Stimulated activated naive B cell treated with anti-CD40 and anti-IgM and Interleukin-4, amounts not matched to agents 10 μg/mL and 1 μg/mL and 100 μg/mL, for 72 hours (primary cell): Measurements from ENCODE around the gene CISTR.
"Not testable (repeated sequence)": the region's sequence is repeated elsewhere in the genome, so short reads cannot be mapped to it uniquely, and the experiment has no call there.

Experiments
- ATAC-seq, 2 donors: fragments of 150-1000 bp; cut with Tn5 transposase; replicated peaks; 2 replicates each; pipeline ENCODE4 v1.10.0; 2021; ENCODE audit warnings: moderate library complexity in 1 of 2
- DNase-seq: peaks from one replicate; pipeline ENCODE4 v3.0.0; 2021
- H3K27ac Mint-ChIP-seq: one replicate; pipeline ENCODE4 v1.8.0; 2022; ENCODE audit warnings: mild to moderate bottlenecking, mixed read lengths
- H3K27me3 Mint-ChIP-seq, 2 donors: one replicate each; pipeline ENCODE4 v1.8.0; 2022; ENCODE audit warnings: mixed read lengths in 2 of 2
- H3K36me3 Mint-ChIP-seq, 2 donors: one replicate each; pipeline ENCODE4 v1.8.0; 2022; ENCODE audit warnings: mixed read lengths in 2 of 2, mild to moderate bottlenecking in 1 of 2
- H3K4me1 Mint-ChIP-seq, 2 donors: one replicate each; pipeline ENCODE4 v1.8.0; 2022; ENCODE audit warnings: mixed read lengths in 2 of 2, mild to moderate bottlenecking in 1 of 2
- H3K4me3 Mint-ChIP-seq, 2 donors: one replicate each; pipeline ENCODE4 v1.8.0; 2022; ENCODE audit warnings: mild to moderate bottlenecking in 2 of 2, mixed read lengths in 2 of 2, moderate library complexity in 1 of 2
- H3K9me3 Mint-ChIP-seq, 2 donors: one replicate each; pipeline ENCODE4 v1.8.0; 2022; ENCODE audit warnings: mixed read lengths in 2 of 2, mild to moderate bottlenecking in 1 of 2

CISTR gene

GRCh38 chr12:53777412-53777811 is 25.6 kb upstream of the CISTR start:
- no peak for DNase-seq
- peaks cover 36 to 54% of the 10 kb centered on the region in 2 donors for H3K27me3 Mint-ChIP-seq
- no peak overlapping the region for H3K27ac Mint-ChIP-seq
- H3K4me3 Mint-ChIP-seq, result no peak overlapping the region
- no peak for ATAC-seq
- no peaks in the 10 kb centered on the region for H3K36me3 Mint-ChIP-seq
- no peaks in the 10 kb centered on the region for H3K4me1 Mint-ChIP-seq
- H3K9me3 Mint-ChIP-seq, result no peaks in the 10 kb centered on the region

- H3K9me3 Mint-ChIP-seq, result no peaks in the 10 kb centered on the region
- no peaks in the 10 kb centered on the region for H3K36me3 Mint-ChIP-seq
- no peak for DNase-seq
These were observed 25.1 kb upstream of the CISTR start for GRCh38 chr12:53776872-53777271.

GRCh38 chr12:53775478-53776145 is 23.8 kb upstream of the CISTR start:
- Mint-ChIP-seq H3K4me1 (no peaks in the 10 kb centered on the region), H3K27ac (no peak overlapping the region), H3K4me3 (no peak overlapping the region), H3K27me3 (peaks cover 29 to 48% of the 10 kb centered on the region in 2 donors), H3K9me3 (no peaks in the 10 kb centered on the region), H3K36me3 (no peaks in the 10 kb centered on the region)
- ATAC-seq, result no peak
- DNase-seq, result no peak

More at GRCh38 chr12:53776872-53777271, 25.1 kb upstream of the CISTR start:
- ATAC-seq, result no peak
- H3K4me3 Mint-ChIP-seq, result no peak overlapping the region
- no peaks in the 10 kb centered on the region for H3K4me1 Mint-ChIP-seq
- no peak overlapping the region for H3K27ac Mint-ChIP-seq
- peaks cover 36 to 50% of the 10 kb centered on the region in 2 donors for H3K27me3 Mint-ChIP-seq

DNA sequence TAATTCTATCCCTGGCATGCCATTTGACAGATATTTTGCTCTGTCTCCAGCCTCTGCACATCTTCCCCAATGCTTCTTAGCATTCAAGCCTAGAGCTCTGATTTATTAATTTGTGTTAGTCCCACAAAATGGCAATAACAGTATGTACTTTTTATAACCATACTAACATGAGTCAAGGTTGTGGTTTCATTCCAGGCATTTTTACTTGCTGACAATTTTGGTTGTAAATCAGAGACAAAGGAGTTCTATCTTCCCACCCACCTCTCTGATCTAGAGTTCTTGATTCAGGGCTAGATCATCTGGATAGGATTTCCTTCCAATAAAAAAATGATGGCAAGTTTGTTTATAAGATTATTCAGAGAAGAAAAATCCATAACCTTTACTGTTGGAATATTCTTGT is 18.5 kb upstream of the CISTR start:
- Mint-ChIP-seq H3K4me3 (no peak overlapping the region), H3K27me3 (peaks cover 32 to 63% of the 10 kb centered on the region in 2 donors), H3K9me3 (no peaks in the 10 kb centered on the region), H3K4me1 (no peaks in the 10 kb centered on the region), H3K27ac (no peak overlapping the region), H3K36me3 (no peaks in the 10 kb centered on the region)
- DNase-seq, result no peak
- ATAC-seq, result no peak

DNA sequence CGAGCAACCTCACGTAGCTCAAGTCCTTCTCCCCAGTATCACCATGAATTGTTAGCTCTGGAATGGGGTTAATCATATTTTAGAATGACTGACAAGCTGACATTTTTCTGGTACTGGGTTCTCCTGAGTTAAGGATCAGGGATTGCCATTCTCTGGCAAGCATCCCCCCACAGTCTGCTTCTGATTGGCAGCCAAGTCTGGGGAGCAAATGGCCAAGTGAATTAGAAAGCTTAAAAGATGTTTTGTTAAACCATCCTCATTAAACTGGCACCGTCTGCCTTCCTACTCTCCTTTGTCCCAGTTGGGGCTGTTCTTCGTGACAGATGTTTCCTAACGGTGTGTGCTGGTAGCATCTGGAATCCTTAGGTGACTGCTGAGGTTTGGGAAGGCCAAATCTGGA is 17.2 kb upstream of the CISTR start:
- no peak for DNase-seq
- Mint-ChIP-seq H3K27ac (no peak overlapping the region), H3K9me3 (no peaks in the 10 kb centered on the region), H3K27me3 (peaks cover 39 to 70% of the 10 kb centered on the region in 2 donors), H3K36me3 (no peaks in the 10 kb centered on the region), H3K4me1 (no peaks in the 10 kb centered on the region), H3K4me3 (no peak overlapping the region)
- no peak for ATAC-seq

GRCh38 chr12:53766881-53767280 is 15.1 kb upstream of the CISTR start:
- no peak overlapping the region for H3K27ac Mint-ChIP-seq
- ATAC-seq, result no peak
- H3K4me3 Mint-ChIP-seq, result no peak overlapping the region
- H3K36me3 Mint-ChIP-seq, result no peaks in the 10 kb centered on the region
- no peaks in the 10 kb centered on the region for H3K9me3 Mint-ChIP-seq
- no peaks in the 10 kb centered on the region for H3K4me1 Mint-ChIP-seq
- peaks cover 43 to 76% of the 10 kb centered on the region in 2 donors for H3K27me3 Mint-ChIP-seq
- no peak for DNase-seq

DNA sequence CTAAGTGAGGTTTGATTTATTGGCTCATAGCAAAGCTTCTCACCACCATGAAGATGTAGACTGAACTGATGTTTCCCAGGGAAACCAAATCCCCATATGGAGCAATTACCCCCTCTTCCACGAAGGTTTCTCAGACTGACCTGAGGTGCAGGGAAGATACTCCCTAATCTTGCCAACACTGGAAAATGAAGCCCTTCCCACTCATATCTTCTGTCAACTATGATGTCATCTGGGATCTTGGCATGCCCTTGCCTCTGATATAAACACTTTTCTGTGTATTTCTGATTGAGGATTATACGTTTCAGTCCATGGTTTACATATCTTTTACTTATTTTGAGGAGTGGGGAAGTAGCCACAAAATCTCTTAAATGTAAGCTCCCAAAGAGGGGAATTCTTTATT is 14.1 kb upstream of the CISTR start:
- H3K27ac Mint-ChIP-seq, result no peak overlapping the region
- no peak for DNase-seq
- H3K9me3 Mint-ChIP-seq, result no peaks in the 10 kb centered on the region
- peaks cover 48 to 77% of the 10 kb centered on the region in 2 donors for H3K27me3 Mint-ChIP-seq
- ATAC-seq, result no peak
- H3K4me1 Mint-ChIP-seq, result no peaks in the 10 kb centered on the region
- no peaks in the 10 kb centered on the region for H3K36me3 Mint-ChIP-seq
- H3K4me3 Mint-ChIP-seq, result no peak overlapping the region

DNA sequence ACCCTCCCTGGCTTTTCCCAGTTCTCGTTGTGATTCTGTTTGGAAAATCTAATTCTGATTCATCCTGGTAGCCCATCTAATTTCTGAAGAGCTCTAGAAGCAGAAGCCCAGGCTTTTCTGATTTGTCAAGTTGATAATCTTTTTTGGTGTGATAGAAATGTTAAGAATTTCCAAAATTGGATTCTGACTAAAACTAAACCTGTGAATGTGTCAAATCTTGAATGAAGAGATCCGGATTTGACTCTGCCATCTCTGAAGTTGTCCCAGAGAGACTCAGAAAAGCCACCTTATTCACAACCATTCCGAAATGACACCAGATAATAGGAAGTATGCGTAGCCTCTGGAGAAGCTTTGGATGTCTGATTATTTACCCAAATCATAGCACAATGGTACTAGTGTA is 12.8 kb upstream of the CISTR start:
- ATAC-seq, result no peak

GRCh38 chr12:53762793-53763192 is 11.0 kb upstream of the CISTR start:
- not testable (repeated sequence) for H3K27ac Mint-ChIP-seq, H3K9me3 Mint-ChIP-seq, H3K36me3 Mint-ChIP-seq, H3K4me3 Mint-ChIP-seq, ATAC-seq, DNase-seq
- H3K4me1 Mint-ChIP-seq, result peaks cover 9 to 12% of the 10 kb centered on the region in 2 donors
- peaks cover 76 to 93% of the 10 kb centered on the region in 2 donors for H3K27me3 Mint-ChIP-seq

More for the DNA sequence above, 12.8 kb upstream of the CISTR start:
- Mint-ChIP-seq H3K9me3 (no peaks in the 10 kb centered on the region), H3K4me3 (no peak overlapping the region), H3K27ac (no peak overlapping the region), H3K36me3 (no peaks in the 10 kb centered on the region), H3K27me3 (peaks cover 58 to 82% of the 10 kb centered on the region in 2 donors), H3K4me1 (no peaks in the 10 kb centered on the region)
- DNase-seq, result no peak

DNA sequence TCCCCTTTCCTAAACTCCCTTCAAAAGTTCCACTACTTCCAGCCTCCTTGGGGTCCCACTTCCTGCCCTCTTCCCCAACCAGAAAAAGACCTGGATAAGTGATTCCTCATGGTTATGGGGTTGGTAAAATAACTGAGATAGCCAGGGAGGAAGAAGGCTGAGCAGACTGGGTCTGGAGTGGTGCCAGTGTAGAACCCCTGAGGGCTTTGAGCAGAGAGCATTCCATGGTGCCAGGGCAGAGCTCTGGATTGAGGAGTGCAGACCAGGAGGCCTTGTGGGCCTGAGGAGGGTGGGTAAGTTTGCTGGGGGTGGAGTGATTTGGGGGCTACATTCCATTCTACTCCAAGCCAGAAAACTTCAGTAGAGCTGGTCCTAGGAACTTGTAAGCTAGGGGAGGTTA is 9.5 kb upstream of the CISTR start:
- no peak overlapping the region for H3K4me3 Mint-ChIP-seq
- H3K4me1 Mint-ChIP-seq, result peaks cover 13 to 15% of the 10 kb centered on the region in 2 donors
- no peaks in the 10 kb centered on the region for H3K9me3 Mint-ChIP-seq
- H3K36me3 Mint-ChIP-seq, result no peaks in the 10 kb centered on the region
- no peak overlapping the region for H3K27ac Mint-ChIP-seq
- peaks cover 62 to 78% of the 10 kb centered on the region in 2 donors for H3K27me3 Mint-ChIP-seq
- ATAC-seq (no peak), DNase-seq (no peak)

GRCh38 chr12:53759261-53759660 is 7.5 kb upstream of the CISTR start:
- DNase-seq (no peak), ATAC-seq (no peak)
- peaks cover 13 to 24% of the 10 kb centered on the region in 2 donors for H3K4me1 Mint-ChIP-seq
- H3K27me3 Mint-ChIP-seq, result peaks cover 48 to 63% of the 10 kb centered on the region in 2 donors
- H3K27ac Mint-ChIP-seq, result no peak overlapping the region
- H3K4me3 Mint-ChIP-seq, result no peak overlapping the region
- no peaks in the 10 kb centered on the region for H3K9me3 Mint-ChIP-seq
- H3K36me3 Mint-ChIP-seq, result no peaks in the 10 kb centered on the region

DNA sequence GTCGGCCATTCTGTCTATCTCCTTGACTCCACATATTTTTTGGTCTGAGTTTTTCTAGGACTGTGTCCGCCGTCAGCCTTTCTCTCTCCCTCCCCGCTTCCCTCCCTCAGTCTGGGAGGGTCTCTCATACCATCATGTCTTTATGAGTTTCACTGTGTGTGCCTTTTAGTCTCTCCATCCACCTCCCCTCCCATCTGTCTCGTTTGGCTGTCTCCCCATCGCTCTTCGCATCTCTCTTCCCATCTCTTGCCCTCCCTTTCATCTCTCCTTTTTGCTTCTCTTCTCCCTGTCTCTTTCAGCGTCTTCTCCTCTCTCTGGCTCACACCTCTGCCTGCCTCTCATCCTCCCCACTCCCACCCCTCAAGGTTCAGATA is 6.9 kb upstream of the CISTR start:
- no peak overlapping the region for H3K27ac Mint-ChIP-seq
- no peaks in the 10 kb centered on the region for H3K9me3 Mint-ChIP-seq
- peaks cover 44 to 57% of the 10 kb centered on the region in 2 donors for H3K27me3 Mint-ChIP-seq
- no peaks in the 10 kb centered on the region for H3K36me3 Mint-ChIP-seq
- no peak for DNase-seq
- no peak overlapping the region for H3K4me3 Mint-ChIP-seq
- peaks cover 13 to 24% of the 10 kb centered on the region in 2 donors for H3K4me1 Mint-ChIP-seq
- ATAC-seq, result no peak

DNA sequence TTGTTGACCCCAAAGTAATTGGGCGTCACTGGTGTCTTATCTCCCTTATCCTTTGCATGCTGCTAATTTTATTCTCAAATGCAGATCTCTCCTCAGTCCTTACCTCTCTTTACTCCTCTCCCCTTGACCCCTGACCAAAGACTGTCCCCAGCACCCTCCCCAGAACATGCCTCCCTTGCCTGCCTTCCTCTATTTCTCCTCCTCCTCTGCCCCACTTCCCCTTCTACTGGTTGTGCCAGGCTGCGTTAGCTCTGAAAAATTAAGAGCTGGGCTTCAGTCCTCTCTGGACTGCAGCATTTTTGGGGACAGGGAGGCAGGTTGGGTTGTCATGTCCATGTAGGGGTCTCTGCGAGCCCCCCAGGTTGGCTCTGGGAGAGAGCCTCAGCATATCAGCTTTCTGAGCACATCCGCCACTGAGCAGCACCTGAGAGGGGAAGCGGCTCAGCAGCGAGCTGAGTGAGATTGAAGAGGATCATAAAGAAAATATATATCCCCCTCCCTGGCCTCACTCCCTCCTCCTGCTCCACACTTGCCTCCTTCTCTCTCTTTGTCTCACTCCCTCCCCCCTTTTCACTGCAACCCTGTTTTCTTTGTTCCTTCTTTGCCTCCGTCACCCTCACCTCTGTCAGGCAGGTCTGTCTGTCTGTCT is 6.4 kb upstream of the CISTR start:
- Mint-ChIP-seq H3K36me3 (no peaks in the 10 kb centered on the region), H3K27ac (no peak overlapping the region), H3K27me3 (peaks cover 39 to 52% of the 10 kb centered on the region in 2 donors), H3K4me3 (peak overlapping the region in 1 of 2 donors; percentile 23), H3K4me1 (peaks cover 13 to 24% of the 10 kb centered on the region in 2 donors), H3K9me3 (no peaks in the 10 kb centered on the region)
- ATAC-seq (no peak), DNase-seq (no peak)

GRCh38 chr12:53757101-53757770 is 5.5 kb upstream of the CISTR start:
- ATAC-seq, result peak; percentile 63 to 64
- Mint-ChIP-seq H3K4me3 (peak overlapping the region in 1 of 2 donors; percentile 55), H3K27me3 (peaks cover 34 to 42% of the 10 kb centered on the region in 2 donors), H3K27ac (no peak overlapping the region), H3K9me3 (no peaks in the 10 kb centered on the region), H3K36me3 (no peaks in the 10 kb centered on the region), H3K4me1 (peaks cover 13 to 24% of the 10 kb centered on the region in 2 donors)
- DNase-seq, result peak; percentile 69
